ENCODE data around the gene XXYLT1.

DNA sequence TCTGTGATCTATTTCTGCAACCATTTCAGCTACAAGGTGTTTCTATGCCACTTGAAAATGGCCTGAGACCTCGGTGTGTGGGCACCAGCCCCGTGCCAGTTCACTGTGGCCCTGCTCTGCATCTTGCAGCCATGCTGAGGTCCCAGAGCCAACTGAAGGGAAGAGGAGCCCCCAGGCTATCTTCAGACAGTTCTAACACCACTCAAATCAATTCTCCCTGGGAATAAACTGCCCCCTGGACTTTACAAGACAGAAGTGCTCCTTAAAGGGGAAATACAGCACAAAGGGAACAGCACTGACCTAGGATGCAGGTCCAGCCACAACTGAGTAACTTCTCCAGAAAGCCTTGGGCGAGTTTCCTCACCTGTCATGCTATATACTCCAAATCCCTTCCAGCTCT is 3.9 kb downstream of the XXYLT1 start:
- TF ChIP-seq, protein P1, sequence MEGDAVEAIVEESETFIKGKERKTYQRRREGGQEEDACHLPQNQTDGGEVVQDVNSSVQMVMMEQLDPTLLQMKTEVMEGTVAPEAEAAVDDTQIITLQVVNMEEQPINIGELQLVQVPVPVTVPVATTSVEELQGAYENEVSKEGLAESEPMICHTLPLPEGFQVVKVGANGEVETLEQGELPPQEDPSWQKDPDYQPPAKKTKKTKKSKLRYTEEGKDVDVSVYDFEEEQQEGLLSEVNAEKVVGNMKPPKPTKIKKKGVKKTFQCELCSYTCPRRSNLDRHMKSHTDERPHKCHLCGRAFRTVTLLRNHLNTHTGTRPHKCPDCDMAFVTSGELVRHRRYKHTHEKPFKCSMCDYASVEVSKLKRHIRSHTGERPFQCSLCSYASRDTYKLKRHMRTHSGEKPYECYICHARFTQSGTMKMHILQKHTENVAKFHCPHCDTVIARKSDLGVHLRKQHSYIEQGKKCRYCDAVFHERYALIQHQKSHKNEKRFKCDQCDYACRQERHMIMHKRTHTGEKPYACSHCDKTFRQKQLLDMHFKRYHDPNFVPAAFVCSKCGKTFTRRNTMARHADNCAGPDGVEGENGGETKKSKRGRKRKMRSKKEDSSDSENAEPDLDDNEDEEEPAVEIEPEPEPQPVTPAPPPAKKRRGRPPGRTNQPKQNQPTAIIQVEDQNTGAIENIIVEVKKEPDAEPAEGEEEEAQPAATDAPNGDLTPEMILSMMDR (IDR thresholded peaks at IDR 0.05; ENCODE audit: low read length), result no peak
- TF ChIP-seq EZH2 (IDR thresholded peaks at IDR 0.05; ENCODE audit: borderline replicate concordance, low read length), result no peak
